ENCODE measurements around the gene PRKAR2B. TPM values are rescaled to one million over a fixed set of nuclear protein-coding genes. Genes with fewer than 3 reads are reported as not detected.

The PRKAR2B gene
- total and polyA plus RNA-seq, 4 donors = 3.5 to 15.0 (median 5.8) TPM

DNA sequence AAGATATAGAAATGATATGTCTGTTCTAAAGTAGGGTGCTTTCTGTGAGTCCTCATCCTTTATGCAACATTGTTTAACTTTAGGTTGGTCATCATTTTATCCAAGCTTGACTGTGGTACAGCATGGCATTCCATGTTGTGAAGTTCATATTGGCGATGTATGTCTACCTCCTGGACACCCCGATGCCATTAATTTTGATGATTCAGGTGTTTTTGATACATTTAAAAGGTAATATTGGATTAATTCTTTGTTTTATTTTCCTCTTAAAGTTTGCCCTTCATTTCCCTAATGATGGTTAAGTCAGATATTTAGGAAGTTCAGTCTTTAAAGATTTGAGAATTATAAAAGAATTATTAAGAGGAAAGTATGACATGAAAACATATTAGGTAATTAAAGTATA lies 145.6 kb downstream of the PRKAR2B start:
- ATAC-seq (ENCODE audit: insufficient read depth, low FRiP score) (no peak), DNase-seq (no peak)
- Histone ChIP-seq H3K9me3 (ENCODE audit: control insufficient read depth in 4 of 4, insufficient read depth in 3 of 4, low read length in 3 of 4) (no peaks in the 10 kb centered on the region), H3K27ac (ENCODE audit: low read depth in 1 of 2, low read length in 1 of 2) (no peak overlapping the region), H3K4me3 (no peak overlapping the region), H3K36me3 (ENCODE audit: control insufficient read depth in 4 of 4, insufficient read depth in 4 of 4, low read length in 4 of 4) (peaks cover 6 to 36% (median 15%) of the 10 kb centered on the region in 4 donors), H3K9ac (ENCODE audit: insufficient read depth in 1 of 2, low read length in 2 of 2) (no peak overlapping the region), H3K4me1 (ENCODE audit: control insufficient read depth in 5 of 5, insufficient read depth in 5 of 5, low read length in 5 of 5) (no peaks in the 10 kb centered on the region), H3K27me3 (ENCODE audit: control insufficient read depth in 3 of 3, insufficient read depth in 3 of 3, low read length in 2 of 3) (no peaks in the 10 kb centered on the region)
- 96 to 97% methylated on average over 2 of the region's 2 CpGs for WGBS, 2 donors
- TF ChIP-seq, protein P1, sequence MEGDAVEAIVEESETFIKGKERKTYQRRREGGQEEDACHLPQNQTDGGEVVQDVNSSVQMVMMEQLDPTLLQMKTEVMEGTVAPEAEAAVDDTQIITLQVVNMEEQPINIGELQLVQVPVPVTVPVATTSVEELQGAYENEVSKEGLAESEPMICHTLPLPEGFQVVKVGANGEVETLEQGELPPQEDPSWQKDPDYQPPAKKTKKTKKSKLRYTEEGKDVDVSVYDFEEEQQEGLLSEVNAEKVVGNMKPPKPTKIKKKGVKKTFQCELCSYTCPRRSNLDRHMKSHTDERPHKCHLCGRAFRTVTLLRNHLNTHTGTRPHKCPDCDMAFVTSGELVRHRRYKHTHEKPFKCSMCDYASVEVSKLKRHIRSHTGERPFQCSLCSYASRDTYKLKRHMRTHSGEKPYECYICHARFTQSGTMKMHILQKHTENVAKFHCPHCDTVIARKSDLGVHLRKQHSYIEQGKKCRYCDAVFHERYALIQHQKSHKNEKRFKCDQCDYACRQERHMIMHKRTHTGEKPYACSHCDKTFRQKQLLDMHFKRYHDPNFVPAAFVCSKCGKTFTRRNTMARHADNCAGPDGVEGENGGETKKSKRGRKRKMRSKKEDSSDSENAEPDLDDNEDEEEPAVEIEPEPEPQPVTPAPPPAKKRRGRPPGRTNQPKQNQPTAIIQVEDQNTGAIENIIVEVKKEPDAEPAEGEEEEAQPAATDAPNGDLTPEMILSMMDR (IDR thresholded peaks at IDR 0.05; ENCODE audit: control extremely low read depth, extremely low read depth) = no peak

DNA sequence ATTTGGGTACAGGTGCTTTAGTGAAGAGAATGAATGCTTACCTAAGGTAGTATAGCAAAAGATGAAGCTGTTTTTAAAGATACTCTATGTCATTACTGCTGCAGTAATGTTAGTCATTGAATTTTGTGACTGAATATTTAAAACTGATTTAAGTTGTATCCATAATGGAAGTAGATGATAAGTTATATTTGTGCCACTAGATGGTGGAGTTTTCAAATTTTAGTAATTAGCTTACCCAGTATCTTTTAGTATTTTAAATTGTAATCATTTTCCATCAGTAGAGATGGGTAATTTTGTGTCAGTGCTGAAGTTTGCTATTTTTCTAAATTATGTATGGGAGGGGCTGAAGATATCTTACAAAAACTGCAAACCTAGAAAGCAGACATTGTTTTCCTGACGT lies 149.5 kb downstream of the PRKAR2B start:
- peaks cover 0 to 4% (median 0%) of the 10 kb centered on the region in 5 donors for H3K4me1 ChIP-seq (ENCODE audit: control insufficient read depth in 5 of 5, insufficient read depth in 5 of 5, low read length in 5 of 5)
- no peaks in the 10 kb centered on the region for H3K27me3 ChIP-seq (ENCODE audit: control insufficient read depth in 3 of 3, insufficient read depth in 3 of 3, low read length in 2 of 3)
- H3K9me3 ChIP-seq (ENCODE audit: control insufficient read depth in 4 of 4, insufficient read depth in 3 of 4, low read length in 3 of 4) = no peaks in the 10 kb centered on the region
- H3K4me3 ChIP-seq = no peak overlapping the region
- DNase-seq (no peak), ATAC-seq (ENCODE audit: insufficient read depth, low FRiP score) (no peak)
- 61 to 70% methylated on average over 1 of the region's 1 CpG for WGBS, 2 donors
- TF ChIP-seq, protein P1 (IDR thresholded peaks at IDR 0.05; ENCODE audit: control extremely low read depth, extremely low read depth) = no peak
- no peak overlapping the region for H3K27ac ChIP-seq (ENCODE audit: low read depth in 1 of 2, low read length in 1 of 2)
- peaks cover 20 to 40% (median 23%) of the 10 kb centered on the region in 4 donors for H3K36me3 ChIP-seq (ENCODE audit: control insufficient read depth in 4 of 4, insufficient read depth in 4 of 4, low read length in 4 of 4)
- no peak overlapping the region for H3K9ac ChIP-seq (ENCODE audit: insufficient read depth in 1 of 2, low read length in 2 of 2)

DNA sequence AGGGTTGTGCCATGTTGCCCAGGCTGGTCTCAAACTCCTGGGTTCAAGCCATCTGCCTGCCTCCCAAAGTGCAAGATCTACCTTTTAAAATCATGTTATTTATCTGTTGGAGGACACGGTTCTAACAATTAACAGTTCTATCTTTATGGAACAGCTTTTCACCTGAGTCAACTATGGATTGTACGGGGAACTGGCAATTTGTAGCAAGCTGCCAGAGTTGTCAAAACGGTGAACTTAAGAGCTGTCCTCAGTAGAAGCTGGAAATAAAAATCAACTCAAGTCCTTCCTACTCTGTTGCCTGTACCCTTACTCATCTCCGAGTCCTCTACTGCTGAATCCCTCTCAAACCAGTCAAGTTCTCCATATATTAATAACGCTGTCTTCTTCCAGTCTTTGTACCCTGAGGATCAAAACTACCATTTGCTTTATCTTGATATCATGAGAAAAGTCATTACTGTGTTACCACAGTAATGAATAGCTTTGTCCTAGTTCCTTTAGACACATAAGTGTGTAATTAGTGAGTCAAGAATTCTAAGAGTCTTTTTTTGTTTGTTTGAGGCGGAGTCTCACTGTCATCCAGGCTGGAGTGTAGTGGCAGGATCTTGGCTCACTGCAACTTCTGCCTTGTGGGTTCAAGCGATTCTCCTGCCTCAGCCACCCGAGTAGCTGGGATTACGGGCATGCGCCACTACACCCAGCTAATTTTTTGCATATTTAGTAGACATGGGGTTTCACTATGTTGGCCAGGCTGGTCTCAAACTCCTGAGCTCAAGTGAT lies 152.5 kb downstream of the PRKAR2B start:
- H3K4me3 ChIP-seq = no peak overlapping the region
- no peak overlapping the region for H3K9ac ChIP-seq (ENCODE audit: insufficient read depth in 1 of 2, low read length in 2 of 2)
- peak overlapping the region in 1 of 2 donors; percentile 83 for H3K27ac ChIP-seq (ENCODE audit: low read depth in 1 of 2, low read length in 1 of 2)
- ATAC-seq (ENCODE audit: insufficient read depth, low FRiP score) = peak; percentile 51
- TF ChIP-seq, protein P1 (IDR thresholded peaks at IDR 0.05; ENCODE audit: control extremely low read depth, extremely low read depth) = no peak
- peak in 1 of 3 donors; percentile 22 for DNase-seq
- no peaks in the 10 kb centered on the region for H3K9me3 ChIP-seq (ENCODE audit: control insufficient read depth in 4 of 4, insufficient read depth in 3 of 4, low read length in 3 of 4)
- H3K27me3 ChIP-seq (ENCODE audit: control insufficient read depth in 3 of 3, insufficient read depth in 3 of 3, low read length in 2 of 3) = no peaks in the 10 kb centered on the region
- WGBS, 2 donors = 75 to 89% methylated on average over 10 of the region's 10 CpGs
- peaks cover 20 to 48% (median 22%) of the 10 kb centered on the region in 4 donors for H3K36me3 ChIP-seq (ENCODE audit: control insufficient read depth in 4 of 4, insufficient read depth in 4 of 4, low read length in 4 of 4)
- peaks cover 0 to 6% (median 0%) of the 10 kb centered on the region in 5 donors for H3K4me1 ChIP-seq (ENCODE audit: control insufficient read depth in 5 of 5, insufficient read depth in 5 of 5, low read length in 5 of 5)
